ENCODE measurements around the gene GRIK4. TPM values are rescaled to one million over a fixed set of nuclear protein-coding genes. Genes with fewer than 3 reads are reported as not detected.

GRIK4 gene
- total and polyA plus RNA-seq, 11 donors: 0.04 to 0.45 (median 0.12) TPM; not detected in 6

DNA sequence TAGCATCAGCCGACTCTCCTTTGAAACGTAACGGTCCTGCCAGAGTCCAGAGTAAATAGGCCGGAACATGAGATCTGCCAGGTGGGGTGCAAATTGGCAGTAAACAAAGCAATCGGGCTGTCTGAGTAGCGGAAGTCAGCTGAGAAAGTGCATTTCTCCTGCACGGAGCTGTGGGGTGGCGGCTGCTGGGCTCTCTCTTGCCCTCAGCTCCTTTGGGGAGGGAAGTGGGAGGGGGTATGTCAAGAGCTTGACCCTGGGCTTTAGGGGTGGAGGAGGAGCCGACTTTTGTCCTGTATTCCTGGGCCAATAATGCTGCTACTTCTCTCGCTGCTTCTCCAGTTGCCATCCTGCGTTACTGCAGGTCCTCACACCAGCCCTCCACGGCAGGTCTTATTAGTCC, 11.6 kb downstream of the GRIK4 start:
- ATAC-seq: no peak
- Histone ChIP-seq H3K9me3 (no peaks in the 10 kb centered on the region), H3K27me3 (peaks cover 0 to 26% (median 8%) of the 10 kb centered on the region in 9 donors), H3K27ac (no peak overlapping the region), H3K4me3 (no peak overlapping the region), H3K36me3 (no peaks in the 10 kb centered on the region), H3K4me1 (peaks cover 0 to 8% (median 0%) of the 10 kb centered on the region in 12 donors)
- 49 to 63% (median 52%) methylated on average over 12 of the region's 12 CpGs for WGBS, 4 donors
- no peak for DNase-seq
- intact Hi-C loops (cut with DNase I): no loop called here
- TF ChIP-seq CTCF (IDR thresholded peaks at IDR 0.05): no peak
- TF ChIP-seq POLR2A (IDR thresholded peaks at IDR 0.05): no peak

- DNase-seq (no peak), ATAC-seq (no peak)
- Histone ChIP-seq H3K4me1 (peaks cover 0 to 8% (median 0%) of the 10 kb centered on the region in 12 donors), H3K27me3 (peaks cover 0 to 27% (median 8%) of the 10 kb centered on the region in 9 donors), H3K9me3 (no peaks in the 10 kb centered on the region), H3K27ac (no peak overlapping the region), H3K4me3 (no peak overlapping the region), H3K36me3 (no peaks in the 10 kb centered on the region)
- intact Hi-C loops (cut with DNase I): no loop called here
- TF ChIP-seq CTCF (IDR thresholded peaks at IDR 0.05) (no peak), POLR2A (IDR thresholded peaks at IDR 0.05) (no peak)
- WGBS, 4 donors: 88 to 95% (median 91%) methylated on average over 6 to 9 of the region's 9 CpGs
Measured at GRCh38 chr11:120524536-120525085, 13.1 kb downstream of the GRIK4 start.

GRCh38 chr11:120525261-120526171, 14.0 kb downstream of the GRIK4 start:
- H3K4me1 ChIP-seq: peaks cover 0 to 8% (median 0%) of the 10 kb centered on the region in 12 donors
- 80 to 83% (median 81%) methylated on average over 15 to 16 of the region's 16 CpGs for WGBS, 4 donors
- no peak for ATAC-seq
- no peak overlapping the region for H3K27ac ChIP-seq
- H3K9me3 ChIP-seq: no peaks in the 10 kb centered on the region
- H3K27me3 ChIP-seq: peaks cover 0 to 27% (median 8%) of the 10 kb centered on the region in 9 donors
- TF ChIP-seq POLR2A (IDR thresholded peaks at IDR 0.05): no peak
- no peak for TF ChIP-seq CTCF (IDR thresholded peaks at IDR 0.05)
- DNase-seq: no peak
- intact Hi-C loops (cut with DNase I): no loop called here
- H3K36me3 ChIP-seq: no peaks in the 10 kb centered on the region
- H3K4me3 ChIP-seq: no peak overlapping the region

GRCh38 chr11:120526241-120526640, 14.7 kb downstream of the GRIK4 start:
- Histone ChIP-seq H3K27me3 (peaks cover 0 to 27% (median 8%) of the 10 kb centered on the region in 9 donors), H3K36me3 (no peaks in the 10 kb centered on the region), H3K4me1 (peaks cover 0 to 8% (median 0%) of the 10 kb centered on the region in 12 donors), H3K4me3 (no peak overlapping the region), H3K27ac (no peak overlapping the region), H3K9me3 (no peaks in the 10 kb centered on the region)
- TF ChIP-seq CTCF (IDR thresholded peaks at IDR 0.05) (no peak), POLR2A (IDR thresholded peaks at IDR 0.05) (no peak)
- intact Hi-C loops (cut with DNase I): no loop called here
- 92 to 96% (median 93%) methylated on average over 10 of the region's 10 CpGs for WGBS, 4 donors
- ATAC-seq (no peak), DNase-seq (no peak)
